Activated CD8-positive, alpha-beta memory T cell treated with anti-CD3 and anti-CD28 coated beads for 36 hours (primary cell): Measurements from ENCODE around the gene PAX4. TPM values are rescaled to one million over a fixed set of nuclear protein-coding genes. Genes with fewer than 3 reads are reported as not detected.

Experiments used
- total RNA-seq, 2 experiments: library from RNA; stranded (reverse); gene quantifications; one replicate each; pipeline ENCODE4 v1.2.3, GENCODE V29; 2021

PAX4 gene
- total RNA-seq, 2 experiments from 2014 or later, result not detected

Other genes with a start within 250 kb of the PAX4 start
- gene ZNF800, start 225.4 kb downstream of the PAX4 start, total RNA-seq, result 10 to 100 TPM; 37.8 to 39.2 TPM
- 10 to 100 TPM; 16.0 TPM for gene GCC1, start 32.5 kb downstream of the PAX4 start, total RNA-seq
- 100 to 1,000 TPM; 107 to 110 TPM for gene ARF5, start 29.7 kb downstream of the PAX4 start, total RNA-seq
- 1 to 10 TPM in 1 of 2 experiments, under 1 TPM in 1; 0.23 to 1.1 TPM for gene FSCN3, start 24.4 kb downstream of the PAX4 start, total RNA-seq
- 100 to 1,000 TPM; 203 to 219 TPM for gene SND1, start 34.1 kb upstream of the PAX4 start, total RNA-seq